ENCODE data around the gene METTL21C.

Gene METTL21C

GRCh38 chr13:102687520-102687919, 7.3 kb downstream of the METTL21C start:
- Histone ChIP-seq H3K4me3 (replicated peaks; ENCODE audit: insufficient read depth, low read length) (no peak overlapping the region), H3K27ac (replicated peaks) (no peak overlapping the region), H3K27me3 (ENCODE audit: insufficient read depth, poor library complexity, severe bottlenecking) (no peaks in the 10 kb centered on the region)
- no peak for DNase-seq (ENCODE audit: low read depth in 1 of 2, low spot score in 1 of 2)
- TF ChIP-seq GABPA (IDR thresholded peaks at IDR 0.05; ENCODE audit: low read depth) (no peak), REST (IDR thresholded peaks at IDR 0.05; ENCODE audit: insufficient replicate concordance, low read depth) (no peak), SPI1 (IDR thresholded peaks at IDR 0.05; ENCODE audit: borderline replicate concordance, low read depth) (no peak), POLR2AphosphoS5 (IDR thresholded peaks at IDR 0.05; ENCODE audit: low read depth) (no peak), CTCF (IDR thresholded peaks at IDR 0.05; ENCODE audit: insufficient read depth, low read length) (no peak)

- Histone ChIP-seq H3K27me3 (ENCODE audit: insufficient read depth, poor library complexity, severe bottlenecking) (no peaks in the 10 kb centered on the region), H3K27ac (replicated peaks) (no peak overlapping the region), H3K4me3 (replicated peaks; ENCODE audit: insufficient read depth, low read length) (no peak overlapping the region)
- no peak for DNase-seq (ENCODE audit: low read depth in 1 of 2, low spot score in 1 of 2)
- TF ChIP-seq REST (IDR thresholded peaks at IDR 0.05; ENCODE audit: insufficient replicate concordance, low read depth), result no peak
- no peak for TF ChIP-seq GABPA (IDR thresholded peaks at IDR 0.05; ENCODE audit: low read depth)
- TF ChIP-seq CTCF (IDR thresholded peaks at IDR 0.05; ENCODE audit: insufficient read depth, low read length), result no peak
- TF ChIP-seq POLR2AphosphoS5 (IDR thresholded peaks at IDR 0.05; ENCODE audit: low read depth), result no peak
- TF ChIP-seq SPI1 (IDR thresholded peaks at IDR 0.05; ENCODE audit: borderline replicate concordance, low read depth), result no peak
These were observed 8.8 kb downstream of the METTL21C start for GRCh38 chr13:102686024-102686423.

- no peak for TF ChIP-seq GABPA (IDR thresholded peaks at IDR 0.05; ENCODE audit: low read depth)
- TF ChIP-seq CTCF (IDR thresholded peaks at IDR 0.05; ENCODE audit: insufficient read depth, low read length), result no peak
- TF ChIP-seq SPI1 (IDR thresholded peaks at IDR 0.05; ENCODE audit: borderline replicate concordance, low read depth), result no peak
- no peak for TF ChIP-seq REST (IDR thresholded peaks at IDR 0.05; ENCODE audit: insufficient replicate concordance, low read depth)
- no peak for TF ChIP-seq POLR2AphosphoS5 (IDR thresholded peaks at IDR 0.05; ENCODE audit: low read depth)
- no peak for DNase-seq (ENCODE audit: low read depth in 1 of 2, low spot score in 1 of 2)
These were observed 11.2 kb downstream of the METTL21C start for GRCh38 chr13:102683637-102684036.

More at GRCh38 chr13:102683637-102684036, 11.2 kb downstream of the METTL21C start:
- Histone ChIP-seq H3K27ac (replicated peaks) (no peak overlapping the region), H3K4me3 (replicated peaks; ENCODE audit: insufficient read depth, low read length) (no peak overlapping the region), H3K27me3 (ENCODE audit: insufficient read depth, poor library complexity, severe bottlenecking) (no peaks in the 10 kb centered on the region)
